DMS 273 (cell line): ENCODE results near the gene ARRDC1.
A peak's percentile ranks its signal among the peaks of the same experiment; 100 is the strongest.
"Not testable (repeated sequence)": the region's sequence is repeated elsewhere in the genome, so short reads cannot be mapped to it uniquely, and the experiment has no call there.

Source experiments
- DNase-seq: peaks from one replicate; lab custom pipeline; 2025; ENCODE audit not compliant: unreplicated experiment; lab: John Stamatoyannopoulos, UW

Gene ARRDC1

GRCh38 chr9:137605121-137606004, at the start of gene ARRDC1:
TSS of gene ARRDC1 (plus strand) at chr9:137605686. CDS start at chr9:137605718, 32 bp downstream.
- peak; percentile 94 for DNase-seq

- peak; percentile 33 for DNase-seq
Observed at GRCh38 chr9:137556069-137556838, 49.2 kb upstream of the ARRDC1 start.

DNA sequence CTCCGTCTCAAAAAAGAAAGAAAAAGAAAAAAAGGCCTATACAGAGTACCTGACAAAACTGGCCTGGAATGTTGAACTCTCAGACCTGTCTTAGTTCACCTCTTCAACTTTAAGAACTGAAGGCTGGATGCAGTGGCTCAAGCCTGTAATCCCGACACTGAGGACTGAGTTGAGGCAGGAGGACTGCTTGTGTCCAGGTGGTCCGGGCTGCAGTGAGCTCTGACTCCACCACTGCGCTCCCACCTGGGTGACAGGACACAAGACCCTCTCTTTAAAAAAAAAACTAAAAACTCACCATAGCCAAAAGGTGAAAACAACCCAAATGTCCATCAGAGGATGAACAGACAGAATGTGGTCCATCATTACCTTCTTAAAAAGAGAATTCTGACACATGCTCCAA, 47.4 kb upstream of the ARRDC1 start:
- no peak for DNase-seq

GRCh38 chr9:137564134-137564533, 41.4 kb upstream of the ARRDC1 start:
- DNase-seq, result no peak

DNA sequence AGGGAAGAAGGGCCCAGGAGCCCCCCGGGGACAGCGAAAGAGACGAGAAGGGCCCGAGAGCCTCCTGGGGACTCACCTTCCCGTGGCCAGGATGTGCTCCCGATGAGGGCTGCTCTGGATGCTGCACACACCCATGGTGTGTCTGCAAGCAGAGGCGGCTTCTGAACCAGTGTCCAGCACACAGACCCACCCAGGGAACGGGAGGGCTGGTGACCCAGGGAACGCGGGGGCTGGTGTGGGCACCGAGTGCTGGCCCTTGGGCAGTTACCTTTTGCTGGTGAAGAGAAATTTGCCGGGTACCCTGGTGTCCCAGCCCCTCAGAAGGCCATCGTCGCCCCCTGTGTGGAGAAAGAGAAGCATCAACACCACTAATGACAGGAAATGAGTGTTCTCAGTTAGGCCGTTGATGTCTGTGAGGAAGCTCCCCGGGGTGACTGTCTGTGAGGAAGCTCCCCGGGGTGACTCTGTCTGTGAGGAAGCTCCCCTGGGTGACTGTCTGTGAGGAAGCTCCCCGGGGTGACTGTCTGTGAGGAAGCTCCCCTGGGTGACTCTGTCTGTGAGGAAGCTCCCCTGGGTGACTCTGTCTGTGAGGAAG, 40.6 kb upstream of the ARRDC1 start:
- no peak for DNase-seq

GRCh38 chr9:137568445-137568844, 37.0 kb upstream of the ARRDC1 start:
- not testable (repeated sequence) for DNase-seq

GRCh38 chr9:137569609-137570203, 35.8 kb upstream of the ARRDC1 start:
- DNase-seq, result no peak

GRCh38 chr9:137570566-137570965, 34.9 kb upstream of the ARRDC1 start:
- no peak for DNase-seq

- DNase-seq, result no peak
Observed at GRCh38 chr9:137574192-137574591, 31.3 kb upstream of the ARRDC1 start.

GRCh38 chr9:137575364-137575715, 30.1 kb upstream of the ARRDC1 start:
- no peak for DNase-seq

- DNase-seq, result no peak
Observed at GRCh38 chr9:137575716-137576411, 29.6 kb upstream of the ARRDC1 start.

GRCh38 chr9:137578518-137579258, 26.8 kb upstream of the ARRDC1 start, which contains the start of gene DPH7:
TSS of gene DPH7 (minus strand) at chr9:137578925. CDS start at chr9:137578777, 148 bp downstream.
- DNase-seq, result peak; percentile 97

DNA sequence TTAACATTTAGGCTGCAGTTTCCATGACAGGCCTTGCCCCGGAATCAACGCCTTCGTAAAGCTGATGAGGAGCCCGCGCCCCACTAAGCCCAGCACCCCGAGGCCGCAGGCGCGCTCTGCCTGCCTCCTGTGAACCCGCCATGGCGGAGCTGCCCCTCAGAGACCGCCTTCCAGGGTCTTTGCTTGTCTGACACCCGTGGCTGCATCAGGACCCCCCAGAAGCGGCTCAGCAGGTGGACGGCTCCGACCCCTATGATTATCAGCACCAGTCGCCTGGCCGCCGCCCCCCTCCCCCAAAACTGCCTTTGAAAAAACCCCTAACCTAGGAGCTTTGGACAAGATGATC, 26.3 kb upstream of the ARRDC1 start:
- no peak for DNase-seq

DNA sequence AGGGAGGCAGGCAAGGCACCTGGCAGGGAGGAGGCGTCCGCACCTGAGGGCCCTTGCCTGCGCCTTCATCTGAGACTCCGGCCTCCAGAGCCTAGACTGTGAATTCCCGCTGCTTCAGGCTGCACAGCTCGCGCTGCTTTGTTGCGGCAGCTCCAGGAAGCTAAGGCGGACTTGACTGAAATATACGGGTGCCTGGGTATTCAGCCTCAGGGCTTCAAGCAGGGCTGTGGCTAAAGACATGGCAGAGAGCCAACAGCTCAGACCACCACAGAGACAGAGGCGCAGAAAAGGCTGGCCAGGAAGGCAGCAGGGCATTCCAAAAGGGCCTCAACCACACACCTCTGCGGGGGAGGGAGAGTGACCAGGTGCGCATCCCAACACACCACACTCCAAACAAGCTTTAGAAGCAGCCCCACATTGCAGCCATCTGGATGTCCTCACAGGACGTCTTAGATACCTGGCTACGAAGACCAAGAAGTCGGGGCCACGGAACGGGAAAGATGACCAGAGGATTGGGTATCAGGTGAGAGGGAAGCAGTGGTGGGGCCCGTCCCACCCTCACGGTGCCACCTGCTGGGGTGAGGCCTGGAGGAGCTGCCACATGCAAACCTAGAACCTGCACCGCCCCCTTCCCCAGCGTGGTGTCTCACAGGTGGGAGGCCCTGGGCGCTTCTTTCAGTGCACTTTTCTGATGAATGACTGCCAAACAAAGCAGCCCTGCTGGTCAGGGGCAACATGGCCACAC, 25.1 kb upstream of the ARRDC1 start:
- DNase-seq, result no peak

GRCh38 chr9:137580954-137581322, 24.5 kb upstream of the ARRDC1 start:
- DNase-seq, result no peak

- DNase-seq, result no peak
Observed at GRCh38 chr9:137581361-137582285, 23.9 kb upstream of the ARRDC1 start.

- DNase-seq, result peak; percentile 69
Observed at GRCh38 chr9:137582286-137582860, 23.1 kb upstream of the ARRDC1 start.

DNA sequence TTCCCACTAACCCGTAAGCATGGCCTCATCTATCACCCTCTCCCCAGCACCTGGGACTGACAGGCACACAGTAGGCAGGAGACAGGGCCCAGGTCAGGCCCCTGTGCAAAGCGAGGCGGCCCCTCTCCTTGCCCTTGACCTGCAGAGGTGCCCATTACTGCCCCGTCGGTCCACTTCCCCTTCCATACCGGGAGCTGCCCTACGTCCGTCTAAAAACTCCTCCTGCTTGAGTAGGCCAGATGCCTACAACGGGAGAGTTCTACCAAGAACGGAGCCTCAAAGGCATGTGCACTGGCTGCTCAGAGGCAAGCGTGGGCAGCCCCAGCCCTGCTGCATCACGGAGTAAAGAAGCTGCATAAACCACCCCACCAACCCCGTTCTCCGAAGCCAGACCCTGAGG, 22.1 kb upstream of the ARRDC1 start:
- no peak for DNase-seq
